Fibroblast of lung (primary cell): Measurements from ENCODE around the gene PPM1G. TPM values are rescaled to one million over a fixed set of nuclear protein-coding genes. Genes with fewer than 3 reads are reported as not detected.
A peak's percentile ranks its signal among the peaks of the same experiment; 100 is the strongest.

Experiments used
- DNase-seq, 2 donors: peaks; one replicate each; pipeline versions ENCODE4 v3.0.0 to v3.0.0-alpha.2; 2010; ENCODE audit warnings: low read depth in 2 of 2
- H2AFZ ChIP-seq: 2 replicates; pipeline ENCODE4 v1.5.1; 2012; ENCODE audit warnings: low read length, control low read depth, inconsistent platforms
- H3K27ac ChIP-seq: 2 replicates; pipeline ENCODE4 v1.5.1; 2011; ENCODE audit warnings: low read length, control low read depth; ENCODE audit not compliant: insufficient read depth
- H3K27me3 ChIP-seq: 2 replicates; pipeline ENCODE4 v1.5.1; 2011; ENCODE audit warnings: mild to moderate bottlenecking, low read length; ENCODE audit not compliant: control insufficient read depth, insufficient read depth
- H3K36me3 ChIP-seq: 2 replicates; pipeline ENCODE4 v1.5.1; 2011; ENCODE audit warnings: low read length; ENCODE audit not compliant: control insufficient read depth, insufficient read depth
- H3K4me1 ChIP-seq: 2 replicates; pipeline ENCODE4 v1.5.1; 2011; ENCODE audit warnings: low read length; ENCODE audit not compliant: control insufficient read depth, insufficient read depth; ENCODE audit errors: extremely low read depth
- H3K4me2 ChIP-seq: 2 replicates; pipeline ENCODE4 v1.5.1; 2011; ENCODE audit warnings: low read length, control low read depth; ENCODE audit not compliant: insufficient read depth; ENCODE audit errors: extremely low read depth
- H3K4me3 ChIP-seq, 4 experiments: fragments of 200-600 bp in 1 of 4; sonication (generic) in 1 of 4; replicated peaks in 1 of 4; 2 replicates each; pipeline ENCODE4 v1.5.1; 2011 to 2016; ENCODE audit warnings: low read length in 4 of 4, low read depth in 3 of 4, mild to moderate bottlenecking in 3 of 4, control low read depth in 2 of 4, inconsistent platforms in 1 of 4, mixed read lengths in 1 of 4; ENCODE audit not compliant: insufficient read depth in 1 of 4; ENCODE audit errors: control extremely low read depth in 1 of 4
- H3K79me2 ChIP-seq: 2 replicates; pipeline ENCODE4 v1.5.1; 2012; ENCODE audit warnings: mild to moderate bottlenecking, low read length, inconsistent platforms; ENCODE audit not compliant: control insufficient read depth, insufficient read depth
- H3K9ac ChIP-seq: 2 replicates; pipeline ENCODE4 v1.5.1; 2011; ENCODE audit warnings: mild to moderate bottlenecking, low read length, control low read depth; ENCODE audit not compliant: insufficient read depth
- H3K9me3 ChIP-seq: 2 replicates; pipeline ENCODE4 v1.5.1; 2012; ENCODE audit warnings: low read depth, low read length; ENCODE audit not compliant: control insufficient read depth, insufficient read depth
- H4K20me1 ChIP-seq: 2 replicates; pipeline ENCODE4 v1.5.1; 2011; ENCODE audit warnings: low read length; ENCODE audit not compliant: control insufficient read depth, insufficient read depth; ENCODE audit errors: extremely low read depth
- CTCF ChIP-seq, 2 donors: IDR thresholded peaks in 1 of 2; conservative IDR thresholded peaks in 1 of 2; 1 replicate in 1 of 2; 2 replicates in 1 of 2; pipeline ENCODE4 v1.5.1; 2011 to 2012; ENCODE audit warnings: low read length in 2 of 2, control low read depth in 1 of 2, inconsistent platforms in 1 of 2, low read depth in 1 of 2, mild to moderate bottlenecking in 1 of 2
- EZH2 ChIP-seq: IDR thresholded peaks from 2 replicates; pipeline ENCODE4 v1.5.1; 2012; ENCODE audit warnings: low read length, control low read depth, mild to moderate bottlenecking; ENCODE audit errors: missing control alignments
- polyA plus RNA-seq, 2 donors: library from polyadenylated mRNA; depleted of rRNA in 1 of 2; stranded (reverse) in 1 of 2; unstranded in 1 of 2; fragments of >200 nt; gene quantifications; 2 replicates each; pipeline ENCODE4 v1.2.1, GENCODE V29; 2011 to 2012; ENCODE audit warnings: missing spikeins in 1 of 2
- total RNA-seq: library from RNA; depleted of rRNA; stranded (reverse); fragments of >200 nt; gene quantifications from 2 replicates; pipeline ENCODE4 v1.2.1, GENCODE V29; 2014

Gene PPM1G
- total and polyA plus RNA-seq, 2 donors (not counting 1 experiment from before 2014, with no cell fraction given) = 54.7 to 67.0 TPM

DNA sequence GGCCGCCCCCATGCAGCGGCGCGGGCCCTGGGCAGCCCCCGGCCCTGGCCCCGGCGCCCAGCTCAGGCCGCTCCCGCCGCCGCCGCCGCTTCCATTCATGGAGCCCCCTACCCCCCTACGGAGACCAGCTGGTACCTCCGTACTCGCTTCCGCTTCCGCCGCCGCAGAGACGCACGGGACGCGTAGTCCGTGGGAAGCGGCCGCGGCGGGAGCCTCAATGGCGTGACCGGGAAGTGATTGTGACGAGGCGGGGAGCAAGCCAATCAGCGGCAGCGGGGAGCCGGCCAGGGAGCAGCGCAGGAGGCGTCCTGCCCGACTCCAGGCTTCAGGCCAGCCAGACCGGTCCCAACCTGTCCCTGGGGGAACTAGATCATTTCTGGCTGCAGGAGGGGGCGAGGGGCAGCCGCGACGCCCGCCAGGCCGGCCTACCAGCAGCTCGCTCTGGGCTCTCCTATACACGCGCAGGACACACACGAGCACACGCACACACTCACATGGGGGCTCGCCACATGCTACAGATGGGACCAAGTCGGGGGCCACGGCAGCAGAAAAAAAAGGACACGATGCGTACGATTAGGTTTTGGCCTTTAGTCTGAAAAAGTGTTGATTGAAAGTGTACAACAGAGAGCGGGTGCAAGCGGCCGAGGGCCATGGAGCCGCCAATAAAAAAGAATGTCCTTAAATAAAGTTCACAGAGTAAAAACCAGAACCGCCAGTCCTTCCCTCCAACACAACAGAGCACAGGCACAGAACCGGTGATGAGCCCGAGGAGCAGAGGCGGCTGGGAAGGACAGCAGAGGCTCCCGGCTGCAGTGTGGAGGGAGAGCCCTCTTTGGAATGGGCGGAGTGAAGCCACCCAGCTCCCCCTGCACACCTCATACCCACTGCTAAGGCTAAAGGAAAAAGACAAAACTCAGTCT is 28.5 kb downstream of the PPM1G start, which contains the start of gene ZNF513:
Gene ZNF513 (minus strand): TSS at position 109 of the 920 bp plus-strand sequence. CDS start 208 bp downstream, outside the sequence.
- peaks cover 37% of the 10 kb centered on the region for H3K36me3 ChIP-seq
- peak within 1 kb of the TSS; percentile 99 for H3K27ac ChIP-seq
- peak; percentile 94 for DNase-seq

GRCh38 chr2:27379836-27380625 is 29.4 kb downstream of the PPM1G start:
- TF ChIP-seq EZH2 (no peak), CTCF (conservative IDR thresholded peaks at IDR 0.05 in 1 of 2, IDR thresholded peaks at IDR 0.05 in 1 of 2; ENCODE audit: low read depth in 1 of 2, low read length in 2 of 2) (no peak)
- H2AFZ ChIP-seq = no peak overlapping the region

More for the DNA sequence above, 28.5 kb downstream of the PPM1G start, which contains the start of gene ZNF513:
- Histone ChIP-seq H3K9me3 (no peaks in the 10 kb centered on the region), H2AFZ (no peak within 1 kb of the TSS), H3K4me3 (peak within 1 kb of the TSS; percentile 70 to 91 (median 84)), H3K9ac (peak within 1 kb of the TSS; percentile 90), H3K27me3 (no peaks in the 10 kb centered on the region), H4K20me1 (no peaks in the 10 kb centered on the region), H3K79me2 (peaks cover 17% of the 10 kb centered on the region), H3K4me1 (peaks cover 3% of the 10 kb centered on the region), H3K4me2 (peak within 1 kb of the TSS; percentile 100)
- TF ChIP-seq CTCF (conservative IDR thresholded peaks at IDR 0.05 in 1 of 2, IDR thresholded peaks at IDR 0.05 in 1 of 2; ENCODE audit: low read depth in 1 of 2, low read length in 2 of 2) (no peak), EZH2 (no peak)

GRCh38 chr2:27379383-27379835 is 30.0 kb downstream of the PPM1G start:
- Histone ChIP-seq H3K9me3 (no peaks in the 10 kb centered on the region), H3K4me2 (peak overlapping the region; percentile 100), H3K9ac (peak overlapping the region; percentile 23), H3K79me2 (peaks cover 21% of the 10 kb centered on the region), H2AFZ (no peak overlapping the region), H3K27ac (peak overlapping the region; percentile 99), H3K27me3 (no peaks in the 10 kb centered on the region), H3K4me3 (peak overlapping the region; percentile 70 to 91 (median 84)), H3K36me3 (peaks cover 42% of the 10 kb centered on the region), H4K20me1 (no peaks in the 10 kb centered on the region), H3K4me1 (peaks cover 3% of the 10 kb centered on the region)
- DNase-seq = no peak
- no peak for TF ChIP-seq CTCF (conservative IDR thresholded peaks at IDR 0.05 in 1 of 2, IDR thresholded peaks at IDR 0.05 in 1 of 2; ENCODE audit: low read depth in 1 of 2, low read length in 2 of 2)
- TF ChIP-seq EZH2 = no peak

More at GRCh38 chr2:27379836-27380625, 29.4 kb downstream of the PPM1G start:
- H3K4me3 ChIP-seq = peak overlapping the region; percentile 70 to 91 (median 84)
- H3K9ac ChIP-seq = peak overlapping the region; percentile 90
- peaks cover 3% of the 10 kb centered on the region for H3K4me1 ChIP-seq
- peak overlapping the region; percentile 100 for H3K4me2 ChIP-seq
- H3K27me3 ChIP-seq = no peaks in the 10 kb centered on the region
- no peaks in the 10 kb centered on the region for H3K9me3 ChIP-seq
- DNase-seq = peak; percentile 56 to 59
- H3K79me2 ChIP-seq = peaks cover 19% of the 10 kb centered on the region
- peak overlapping the region; percentile 99 for H3K27ac ChIP-seq
- H4K20me1 ChIP-seq = no peaks in the 10 kb centered on the region
- H3K36me3 ChIP-seq = peaks cover 43% of the 10 kb centered on the region
